SU-DHL-6 (cell line): ENCODE measurements around the gene HECW1.

ENCODE experiments used
- CTCF ChIP-seq: fragments of 200-600 bp; sonication (generic); IDR thresholded peaks from one replicate; pipeline ENCODE4 v1.5.1; 2017; ENCODE audit warnings: antibody characterized with exemption, mild to moderate bottlenecking, low read length, moderate library complexity; ENCODE audit not compliant: insufficient read depth, poor library complexity, severe bottlenecking
- EZH2phosphoT487 ChIP-seq: fragments of 200-600 bp; sonication (generic), shearing (Covaris generic); conservative IDR thresholded peaks from 2 replicates; pipeline ENCODE4 v1.6.1; 2018; ENCODE audit warnings: mild to moderate bottlenecking, antibody characterized with exemption, low read length, moderate library complexity, mixed read lengths

GRCh38 chr7:43274752-43275151 is 162.3 kb downstream of the HECW1 start:
- TF ChIP-seq CTCF (no peak), EZH2phosphoT487 (no peak)
